Measurements from ENCODE around the gene SPOUT1. TPM values are rescaled to one million over a fixed set of nuclear protein-coding genes. Genes with fewer than 3 reads are reported as not detected.

SPOUT1 gene
- total RNA-seq, 1 donor, result 10.1 TPM

GRCh38 chr9:128838338-128838737 lies 8.7 kb upstream of the SPOUT1 start:
- H4K20me1 ChIP-seq (ENCODE audit: insufficient read depth, low read length), result no peaks in the 10 kb centered on the region
- H3K4me3 ChIP-seq (ENCODE audit: insufficient read depth, low read length), result no peak overlapping the region
- no peak for DNase-seq (ENCODE audit: insufficient read length, low spot score, missing footprints)
- H3K9me3 ChIP-seq (ENCODE audit: low read depth, low read length), result no peaks in the 10 kb centered on the region
- H3K4me2 ChIP-seq (ENCODE audit: insufficient read depth, low read length), result no peak overlapping the region
- H2AFZ ChIP-seq (ENCODE audit: low read length), result no peak overlapping the region
- no peaks in the 10 kb centered on the region for H3K27me3 ChIP-seq (ENCODE audit: insufficient read depth, low read length)
- no peaks in the 10 kb centered on the region for H3K4me1 ChIP-seq (ENCODE audit: insufficient read depth, low read length)
- no peak overlapping the region for H3K27ac ChIP-seq (ENCODE audit: low read depth, low read length)
- no peaks in the 10 kb centered on the region for H3K36me3 ChIP-seq (ENCODE audit: insufficient read depth, low read length)
- no peak for TF ChIP-seq CTCF (IDR thresholded peaks at IDR 0.05; ENCODE audit: extremely low read depth, low read depth, low read length)
- H3K79me2 ChIP-seq (ENCODE audit: insufficient read depth, low read length), result no peaks in the 10 kb centered on the region

GRCh38 chr9:128836509-128837145 lies 7.0 kb upstream of the SPOUT1 start:
- Histone ChIP-seq H3K4me1 (ENCODE audit: insufficient read depth, low read length) (no peaks in the 10 kb centered on the region), H3K4me3 (ENCODE audit: insufficient read depth, low read length) (no peak overlapping the region), H3K36me3 (ENCODE audit: insufficient read depth, low read length) (no peaks in the 10 kb centered on the region), H2AFZ (ENCODE audit: low read length) (no peak overlapping the region), H3K4me2 (ENCODE audit: insufficient read depth, low read length) (no peak overlapping the region), H3K79me2 (ENCODE audit: insufficient read depth, low read length) (no peaks in the 10 kb centered on the region), H3K27ac (ENCODE audit: low read depth, low read length) (no peak overlapping the region), H4K20me1 (ENCODE audit: insufficient read depth, low read length) (no peaks in the 10 kb centered on the region), H3K27me3 (ENCODE audit: insufficient read depth, low read length) (no peaks in the 10 kb centered on the region), H3K9me3 (ENCODE audit: low read depth, low read length) (no peaks in the 10 kb centered on the region)
- no peak for DNase-seq (ENCODE audit: insufficient read length, low spot score, missing footprints)
- TF ChIP-seq CTCF (IDR thresholded peaks at IDR 0.05; ENCODE audit: extremely low read depth, low read depth, low read length), result no peak

GRCh38 chr9:128835246-128836210 lies 5.9 kb upstream of the SPOUT1 start:
- Histone ChIP-seq H3K4me2 (ENCODE audit: insufficient read depth, low read length) (no peak overlapping the region), H3K4me3 (ENCODE audit: insufficient read depth, low read length) (no peak overlapping the region), H3K27me3 (ENCODE audit: insufficient read depth, low read length) (no peaks in the 10 kb centered on the region), H3K79me2 (ENCODE audit: insufficient read depth, low read length) (no peaks in the 10 kb centered on the region), H2AFZ (ENCODE audit: low read length) (no peak overlapping the region), H3K4me1 (ENCODE audit: insufficient read depth, low read length) (no peaks in the 10 kb centered on the region), H3K9me3 (ENCODE audit: low read depth, low read length) (no peaks in the 10 kb centered on the region), H3K27ac (ENCODE audit: low read depth, low read length) (no peak overlapping the region), H4K20me1 (ENCODE audit: insufficient read depth, low read length) (no peaks in the 10 kb centered on the region), H3K36me3 (ENCODE audit: insufficient read depth, low read length) (no peaks in the 10 kb centered on the region)
- no peak for TF ChIP-seq CTCF (IDR thresholded peaks at IDR 0.05; ENCODE audit: extremely low read depth, low read depth, low read length)
- DNase-seq (ENCODE audit: insufficient read length, low spot score, missing footprints), result no peak

GRCh38 chr9:128833696-128834095 lies 4.1 kb upstream of the SPOUT1 start:
- Histone ChIP-seq H3K27me3 (ENCODE audit: insufficient read depth, low read length) (no peaks in the 10 kb centered on the region), H3K79me2 (ENCODE audit: insufficient read depth, low read length) (peaks cover 7% of the 10 kb centered on the region), H3K4me1 (ENCODE audit: insufficient read depth, low read length) (peaks cover 7% of the 10 kb centered on the region), H3K9me3 (ENCODE audit: low read depth, low read length) (no peaks in the 10 kb centered on the region), H3K4me3 (ENCODE audit: insufficient read depth, low read length) (no peak overlapping the region), H4K20me1 (ENCODE audit: insufficient read depth, low read length) (no peaks in the 10 kb centered on the region), H3K4me2 (ENCODE audit: insufficient read depth, low read length) (no peak overlapping the region), H3K27ac (ENCODE audit: low read depth, low read length) (no peak overlapping the region), H3K36me3 (ENCODE audit: insufficient read depth, low read length) (no peaks in the 10 kb centered on the region), H2AFZ (ENCODE audit: low read length) (no peak overlapping the region)
- TF ChIP-seq CTCF (IDR thresholded peaks at IDR 0.05; ENCODE audit: extremely low read depth, low read depth, low read length), result no peak
- no peak for DNase-seq (ENCODE audit: insufficient read length, low spot score, missing footprints)
